Measurements from ENCODE around the gene GSK3B. TPM values are rescaled to one million over a fixed set of nuclear protein-coding genes. Genes with fewer than 3 reads are reported as not detected.

GSK3B gene
- total and polyA plus RNA-seq, 2 experiments from 2014 or later: 18.1 to 48.8 TPM

DNA sequence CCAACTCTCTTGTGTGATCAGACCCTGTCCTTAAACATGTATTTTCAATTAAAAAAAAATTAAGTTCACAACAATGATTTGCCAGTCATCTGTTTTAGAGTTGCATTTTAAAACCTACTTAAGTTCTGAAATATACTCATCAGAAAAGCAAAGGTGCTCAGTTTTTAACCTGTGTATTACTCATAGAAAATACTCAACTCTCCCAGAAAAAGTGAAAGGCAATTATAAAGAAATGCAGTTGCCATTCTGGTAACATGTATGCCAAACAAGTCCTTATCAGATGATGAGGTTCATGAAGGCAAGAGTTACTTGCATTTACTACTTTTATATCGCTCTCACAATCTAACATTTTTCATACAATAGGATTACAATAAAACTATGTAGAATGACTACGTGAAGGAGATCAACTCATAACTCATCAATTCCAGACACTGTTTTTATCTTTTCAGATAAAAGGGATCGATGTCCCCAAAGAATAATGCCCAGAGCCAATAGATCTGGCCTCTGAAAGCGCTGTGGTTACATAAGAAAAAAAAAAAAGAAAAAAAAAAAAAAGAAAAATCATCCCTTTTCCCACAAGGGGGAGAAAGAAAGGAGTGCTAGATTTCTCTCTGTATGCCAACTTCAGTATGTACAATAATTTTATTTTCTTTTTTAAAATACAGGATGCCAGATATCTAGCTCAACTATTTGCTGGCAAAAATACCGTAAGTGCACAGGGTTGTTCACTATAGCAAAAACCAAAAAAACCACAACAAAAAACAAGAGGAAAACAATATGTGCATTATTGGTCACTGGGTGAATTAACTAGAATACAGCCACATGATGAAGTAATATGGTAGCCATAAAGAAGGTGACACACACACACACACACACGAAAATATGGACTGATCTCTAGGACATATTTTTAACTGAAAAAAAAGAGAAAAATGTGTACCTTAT lies 175.0 kb downstream of the GSK3B start:
- DNase-seq (ENCODE audit: low spot score): no peak
- no peaks in the 10 kb centered on the region for H3K9me3 ChIP-seq (ENCODE audit: low read depth)
- no peaks in the 10 kb centered on the region for H3K9me2 ChIP-seq (replicated peaks; ENCODE audit: insufficient read depth)
- H3K4me2 ChIP-seq: no peak overlapping the region
- H3K79me2 ChIP-seq: peaks cover 10% of the 10 kb centered on the region
- H3K27me3 ChIP-seq: no peaks in the 10 kb centered on the region
- 96% methylated on average over 6 of the region's 6 CpGs for WGBS (ENCODE audit: low lambda C conversion rate, missing lambda C conversion rate)
- TF ChIP-seq, protein P1, sequence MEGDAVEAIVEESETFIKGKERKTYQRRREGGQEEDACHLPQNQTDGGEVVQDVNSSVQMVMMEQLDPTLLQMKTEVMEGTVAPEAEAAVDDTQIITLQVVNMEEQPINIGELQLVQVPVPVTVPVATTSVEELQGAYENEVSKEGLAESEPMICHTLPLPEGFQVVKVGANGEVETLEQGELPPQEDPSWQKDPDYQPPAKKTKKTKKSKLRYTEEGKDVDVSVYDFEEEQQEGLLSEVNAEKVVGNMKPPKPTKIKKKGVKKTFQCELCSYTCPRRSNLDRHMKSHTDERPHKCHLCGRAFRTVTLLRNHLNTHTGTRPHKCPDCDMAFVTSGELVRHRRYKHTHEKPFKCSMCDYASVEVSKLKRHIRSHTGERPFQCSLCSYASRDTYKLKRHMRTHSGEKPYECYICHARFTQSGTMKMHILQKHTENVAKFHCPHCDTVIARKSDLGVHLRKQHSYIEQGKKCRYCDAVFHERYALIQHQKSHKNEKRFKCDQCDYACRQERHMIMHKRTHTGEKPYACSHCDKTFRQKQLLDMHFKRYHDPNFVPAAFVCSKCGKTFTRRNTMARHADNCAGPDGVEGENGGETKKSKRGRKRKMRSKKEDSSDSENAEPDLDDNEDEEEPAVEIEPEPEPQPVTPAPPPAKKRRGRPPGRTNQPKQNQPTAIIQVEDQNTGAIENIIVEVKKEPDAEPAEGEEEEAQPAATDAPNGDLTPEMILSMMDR (IDR thresholded peaks at IDR 0.05; ENCODE audit: poor library complexity): no peak
- TF ChIP-seq EZH2 (IDR thresholded peaks at IDR 0.05; ENCODE audit: borderline replicate concordance): no peak
- no peak for TF ChIP-seq EZH2phosphoT487 (IDR thresholded peaks at IDR 0.05; ENCODE audit: low read depth, severe bottlenecking, unreplicated experiment)
- no peak overlapping the region for H2AFZ ChIP-seq
- H3K27ac ChIP-seq: no peak overlapping the region
- H3K36me3 ChIP-seq (replicated peaks; ENCODE audit: insufficient read depth, low read depth): no peaks in the 10 kb centered on the region
- no peaks in the 10 kb centered on the region for H3K4me1 ChIP-seq (ENCODE audit: insufficient read depth)
- no peak overlapping the region for H3K4me3 ChIP-seq
- H4K20me1 ChIP-seq (ENCODE audit: insufficient read depth, poor library complexity, severe bottlenecking): peaks cover 10% of the 10 kb centered on the region

DNA sequence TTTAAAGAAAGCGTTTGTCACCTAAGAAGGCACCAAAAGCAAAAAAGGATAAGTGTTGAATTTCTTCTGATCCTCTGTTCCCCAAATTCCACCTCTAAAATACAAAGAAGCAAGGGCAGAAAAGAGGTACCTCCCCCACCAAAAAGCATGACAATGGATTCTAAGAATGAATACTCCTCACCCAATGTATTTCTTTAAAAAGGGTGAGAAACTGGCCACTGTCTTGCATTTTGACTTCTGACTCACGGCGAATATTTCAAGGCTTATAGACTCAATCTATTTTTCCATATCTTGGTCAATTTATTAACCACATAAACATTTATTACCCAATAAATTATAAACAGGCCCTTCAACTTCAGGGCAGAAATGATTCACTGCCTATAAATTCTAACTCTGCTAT lies 181.2 kb downstream of the GSK3B start:
- Histone ChIP-seq H3K4me2 (no peak overlapping the region), H3K4me3 (no peak overlapping the region), H2AFZ (no peak overlapping the region), H3K36me3 (replicated peaks; ENCODE audit: insufficient read depth, low read depth) (no peaks in the 10 kb centered on the region), H3K27me3 (no peaks in the 10 kb centered on the region), H3K27ac (no peak overlapping the region), H3K4me1 (ENCODE audit: insufficient read depth) (no peaks in the 10 kb centered on the region), H3K9me3 (ENCODE audit: low read depth) (no peaks in the 10 kb centered on the region), H4K20me1 (ENCODE audit: insufficient read depth, poor library complexity, severe bottlenecking) (no peaks in the 10 kb centered on the region), H3K79me2 (no peaks in the 10 kb centered on the region), H3K9me2 (replicated peaks; ENCODE audit: insufficient read depth) (no peaks in the 10 kb centered on the region)
- TF ChIP-seq EZH2 (IDR thresholded peaks at IDR 0.05; ENCODE audit: borderline replicate concordance) (no peak), EZH2phosphoT487 (IDR thresholded peaks at IDR 0.05; ENCODE audit: low read depth, severe bottlenecking, unreplicated experiment) (no peak)
- TF ChIP-seq, protein P1 (IDR thresholded peaks at IDR 0.05; ENCODE audit: poor library complexity): no peak
- DNase-seq (ENCODE audit: low spot score): no peak
- 73% methylated on average over 3 of the region's 3 CpGs for WGBS (ENCODE audit: low lambda C conversion rate, missing lambda C conversion rate)

DNA sequence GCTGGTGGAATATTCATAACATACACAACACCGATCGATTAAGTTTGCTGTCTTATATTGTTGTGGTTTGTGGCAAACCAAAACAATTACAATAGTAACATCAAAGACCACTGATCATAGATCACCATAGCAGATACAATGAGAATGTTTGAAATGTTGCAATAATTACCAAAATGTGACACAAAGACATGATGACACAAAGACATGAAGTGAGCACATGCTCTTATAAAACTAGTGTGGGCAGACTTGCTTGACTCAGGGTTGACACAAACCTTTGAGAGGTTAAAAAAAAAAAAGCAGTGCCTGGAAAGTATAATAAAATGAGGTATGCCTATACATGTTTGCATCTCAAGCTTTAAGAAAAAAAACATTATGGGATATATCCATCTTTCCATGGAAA lies 182.0 kb downstream of the GSK3B start:
- Histone ChIP-seq H3K9me2 (replicated peaks; ENCODE audit: insufficient read depth) (no peaks in the 10 kb centered on the region), H4K20me1 (ENCODE audit: insufficient read depth, poor library complexity, severe bottlenecking) (no peaks in the 10 kb centered on the region), H3K4me2 (no peak overlapping the region), H2AFZ (no peak overlapping the region), H3K4me1 (ENCODE audit: insufficient read depth) (no peaks in the 10 kb centered on the region), H3K27me3 (no peaks in the 10 kb centered on the region), H3K36me3 (replicated peaks; ENCODE audit: insufficient read depth, low read depth) (no peaks in the 10 kb centered on the region), H3K9me3 (ENCODE audit: low read depth) (no peaks in the 10 kb centered on the region), H3K79me2 (no peaks in the 10 kb centered on the region), H3K27ac (no peak overlapping the region), H3K4me3 (no peak overlapping the region)
- TF ChIP-seq, protein P1 (IDR thresholded peaks at IDR 0.05; ENCODE audit: poor library complexity): no peak
- TF ChIP-seq EZH2phosphoT487 (IDR thresholded peaks at IDR 0.05; ENCODE audit: low read depth, severe bottlenecking, unreplicated experiment): no peak
- no peak for TF ChIP-seq EZH2 (IDR thresholded peaks at IDR 0.05; ENCODE audit: borderline replicate concordance)
- no peak for DNase-seq (ENCODE audit: low spot score)
- WGBS (ENCODE audit: low lambda C conversion rate, missing lambda C conversion rate): 97% methylated on average over 2 of the region's 2 CpGs

All from hepatocyte (in vitro differentiated cells).